ES-I3 (cell line): ENCODE measurements around the gene INPP4B.
"Not testable (repeated sequence)": the region's sequence is repeated elsewhere in the genome, so short reads cannot be mapped to it uniquely, and the experiment has no call there.

Experiments used
- H3K36me3 ChIP-seq: 2 replicates; pipeline ENCODE4 v1.6.1; 2013; ENCODE audit warnings: mild to moderate bottlenecking, low read length, control low read depth, moderate library complexity; ENCODE audit not compliant: insufficient read depth
- H3K4me1 ChIP-seq: 2 replicates; pipeline ENCODE4 v1.6.1; 2013; ENCODE audit warnings: mild to moderate bottlenecking, control low read depth, low read length; ENCODE audit not compliant: insufficient read depth
- H3K9ac ChIP-seq: 2 replicates; pipeline ENCODE4 v1.6.1; 2013; ENCODE audit warnings: low read depth, mild to moderate bottlenecking, low read length, moderate library complexity
- H3K9me3 ChIP-seq: 2 replicates; pipeline ENCODE4 v1.6.1; 2013; ENCODE audit warnings: mild to moderate bottlenecking, low read length, moderate library complexity; ENCODE audit not compliant: control insufficient read depth, insufficient read depth

Gene INPP4B

DNA sequence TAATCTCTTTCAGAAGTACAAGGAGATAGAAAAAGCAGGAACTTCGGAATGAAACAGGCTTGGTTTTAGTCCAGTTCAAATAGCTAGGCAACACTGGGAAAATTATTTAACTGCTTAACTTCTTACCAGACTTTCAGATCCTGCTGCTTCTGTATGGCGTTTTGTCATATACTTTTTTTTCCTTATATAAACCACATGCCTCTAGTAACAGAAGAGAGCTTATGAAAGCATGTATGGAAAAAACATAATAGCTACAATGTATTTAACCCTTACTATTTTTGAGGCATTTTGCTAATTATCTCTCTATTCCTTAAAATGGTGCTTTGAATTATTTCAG lies 439.6 kb downstream of the INPP4B start:
- H3K9ac ChIP-seq = no peak overlapping the region; the same call in 1 of the 2 replicates
- no peaks in the 10 kb centered on the region for H3K9me3 ChIP-seq
- H3K4me1 ChIP-seq = peaks cover 44% of the 10 kb centered on the region
- no peaks in the 10 kb centered on the region for H3K36me3 ChIP-seq

DNA sequence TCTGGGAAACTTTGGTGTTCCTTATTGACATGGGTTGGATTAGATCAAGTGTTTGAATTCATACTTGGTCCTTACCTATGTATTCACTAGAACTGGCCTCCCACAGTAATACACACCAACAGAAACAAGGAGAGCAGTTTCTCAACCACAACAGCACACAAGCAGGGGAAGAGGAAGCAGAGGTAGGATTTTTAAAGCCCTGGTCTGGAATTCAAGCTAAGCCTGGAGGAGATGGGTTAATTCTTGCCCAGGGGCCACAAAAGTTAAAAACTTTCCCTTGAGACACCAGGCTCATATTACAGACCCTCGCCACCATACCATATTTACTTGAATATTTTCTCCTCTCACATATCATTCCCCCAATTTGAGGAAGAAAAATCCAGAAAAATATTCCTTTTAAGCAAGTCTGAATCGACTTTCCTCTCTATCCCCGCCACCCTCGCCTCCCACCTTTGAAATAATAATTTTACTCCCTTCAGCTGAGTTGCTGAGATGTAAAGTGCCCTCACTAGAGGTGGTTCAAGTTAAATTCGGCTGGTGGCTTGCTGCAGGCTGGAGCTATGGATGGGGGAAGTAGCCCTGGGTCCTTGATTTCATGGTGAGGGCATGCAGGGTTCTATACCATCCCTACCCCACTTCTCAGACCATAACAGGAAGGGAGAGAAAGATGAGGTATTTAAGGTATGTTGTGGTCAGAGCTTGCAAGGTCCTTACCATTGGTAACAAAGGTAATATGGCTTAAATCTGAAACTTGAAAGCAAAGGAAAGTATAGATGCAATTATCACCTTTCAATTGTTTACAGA lies 440.2 kb downstream of the INPP4B start:
- H3K9ac ChIP-seq = peak overlapping the region; percentile 61; the same call in 1 of the 2 replicates
- peaks cover 44% of the 10 kb centered on the region for H3K4me1 ChIP-seq
- no peaks in the 10 kb centered on the region for H3K36me3 ChIP-seq
- no peaks in the 10 kb centered on the region for H3K9me3 ChIP-seq

DNA sequence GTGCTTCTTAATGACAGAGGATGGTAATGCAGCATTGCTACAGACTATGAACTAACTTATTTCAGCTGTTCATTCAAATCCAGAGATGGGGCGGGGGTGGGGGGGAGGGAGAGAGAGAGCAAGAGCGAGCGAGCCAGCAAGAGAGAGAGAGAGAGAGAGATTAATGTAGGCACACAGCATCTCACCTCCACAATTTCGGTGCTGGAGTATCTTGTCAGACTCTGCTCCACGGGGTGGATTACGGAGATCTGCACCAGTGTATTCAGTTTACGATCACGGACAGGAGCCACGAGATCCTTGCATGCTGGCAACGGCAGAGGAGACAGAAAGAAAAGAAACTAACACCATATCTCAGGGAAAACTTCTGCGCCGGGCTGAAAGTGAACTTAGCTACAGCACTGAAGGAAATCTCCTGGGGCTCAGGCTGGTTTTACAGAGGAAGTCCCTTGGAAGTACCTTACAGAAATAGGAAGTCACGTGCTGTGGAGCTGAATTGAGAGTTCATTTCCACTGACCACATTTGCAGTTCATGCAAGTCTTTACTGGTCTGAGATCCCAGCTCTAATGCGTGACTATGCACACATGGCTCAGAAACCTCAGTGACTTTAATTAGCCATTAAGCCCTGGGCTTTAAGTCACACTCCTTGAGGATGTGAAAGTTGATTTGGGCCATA lies 440.9 kb downstream of the INPP4B start:
- H3K4me1 ChIP-seq = peaks cover 44% of the 10 kb centered on the region

DNA sequence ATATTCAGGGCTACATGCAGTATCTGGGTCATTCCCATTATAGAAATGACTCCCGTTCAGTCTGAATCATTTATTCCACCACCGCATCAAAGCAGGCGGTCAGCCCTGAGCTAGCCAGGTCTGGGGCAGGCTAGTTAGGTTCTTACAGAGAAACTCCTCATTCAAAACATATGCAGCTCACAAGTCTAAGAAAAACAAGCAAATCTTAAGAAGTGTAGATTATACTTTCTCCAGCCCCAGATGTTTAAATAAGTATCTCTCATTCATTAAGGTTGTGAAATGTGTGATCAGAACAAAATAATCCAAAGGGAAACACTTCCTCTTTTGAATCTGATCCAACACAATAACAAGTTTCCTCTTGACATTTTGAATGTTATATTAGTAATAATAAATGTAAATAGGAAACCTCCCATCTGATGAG lies 441.9 kb downstream of the INPP4B start:
- no peak overlapping the region for H3K9ac ChIP-seq
- H3K9me3 ChIP-seq = no peaks in the 10 kb centered on the region
- H3K4me1 ChIP-seq = peaks cover 52% of the 10 kb centered on the region

More for the DNA sequence above, 440.9 kb downstream of the INPP4B start:
- H3K9ac ChIP-seq = peak overlapping the region; percentile 61
- H3K36me3 ChIP-seq = no peaks in the 10 kb centered on the region
- no peaks in the 10 kb centered on the region for H3K9me3 ChIP-seq

DNA sequence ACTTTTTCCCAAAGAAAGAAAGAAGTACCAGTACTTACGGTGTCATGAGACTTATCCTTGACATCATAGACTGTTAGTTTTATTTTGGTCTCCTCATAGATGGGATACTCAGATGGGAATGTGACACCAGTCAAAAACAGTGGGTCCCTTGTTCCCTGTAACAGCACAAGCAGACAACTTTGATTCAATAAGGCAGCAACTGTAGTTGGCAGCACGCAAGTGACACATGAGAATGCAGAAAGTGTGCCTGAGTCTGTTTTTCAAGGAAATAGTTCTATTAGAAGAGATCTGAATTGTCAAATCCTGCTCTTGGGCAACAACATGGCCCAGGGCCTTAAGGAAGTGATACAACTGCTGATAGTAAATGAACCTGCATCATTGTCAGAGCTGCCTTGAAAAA lies 443.2 kb downstream of the INPP4B start:
- H3K4me1 ChIP-seq = peaks cover 52% of the 10 kb centered on the region
- H3K36me3 ChIP-seq = no peaks in the 10 kb centered on the region
- no peaks in the 10 kb centered on the region for H3K9me3 ChIP-seq
- H3K9ac ChIP-seq = no peak overlapping the region

More for the DNA sequence above, 441.9 kb downstream of the INPP4B start:
- H3K36me3 ChIP-seq = no peaks in the 10 kb centered on the region

DNA sequence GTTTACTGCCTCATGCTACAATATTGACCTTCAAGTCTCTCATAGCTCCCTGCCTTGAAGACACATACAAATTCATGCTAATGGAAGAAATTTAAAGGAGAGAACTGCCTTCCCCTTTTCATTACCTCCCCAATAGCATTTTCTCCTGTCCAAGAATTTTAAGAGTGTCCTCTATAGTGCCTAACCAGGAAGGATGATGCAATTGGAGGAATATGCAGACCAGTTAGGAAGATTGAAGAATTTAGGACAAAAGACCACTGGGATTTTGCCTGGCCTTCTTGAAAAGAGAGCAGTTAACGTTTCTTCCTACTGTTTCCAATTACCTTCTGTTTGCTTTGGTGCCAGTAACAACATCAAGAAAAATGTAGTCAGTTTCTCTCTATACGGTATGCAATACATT lies 443.9 kb downstream of the INPP4B start:
- Histone ChIP-seq H3K9me3 (no peaks in the 10 kb centered on the region), H3K4me1 (peaks cover 49% of the 10 kb centered on the region), H3K9ac (no peak overlapping the region), H3K36me3 (no peaks in the 10 kb centered on the region)

DNA sequence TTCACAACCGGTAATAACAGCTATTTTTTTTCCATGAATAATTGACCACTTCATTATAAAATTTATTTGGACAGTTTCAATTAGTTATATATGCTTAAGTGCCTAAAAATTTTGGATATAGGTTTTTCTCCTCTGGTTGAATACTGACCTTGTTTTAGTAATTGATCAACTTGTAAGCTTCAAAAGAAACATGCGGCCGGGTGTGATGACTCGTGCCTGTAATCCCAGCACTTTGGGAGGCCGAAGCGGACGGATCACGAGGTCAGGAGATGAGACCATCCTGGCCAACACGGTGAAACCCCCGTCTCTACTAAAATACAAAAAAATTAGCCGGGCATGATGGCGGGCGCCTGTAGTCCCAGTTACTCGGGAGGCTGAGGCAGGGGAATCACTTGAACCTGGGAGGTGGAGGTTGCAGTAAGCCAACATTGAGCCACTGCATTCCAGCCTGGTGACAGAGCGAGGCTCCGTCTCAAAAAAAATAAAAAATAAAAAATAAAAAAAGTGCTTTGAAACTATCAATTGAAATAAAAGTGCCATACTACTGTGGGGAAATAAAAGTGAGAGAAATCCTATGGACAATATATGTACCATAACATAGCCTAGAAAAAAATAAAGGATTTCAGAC lies 448.6 kb downstream of the INPP4B start:
- not testable (repeated sequence) for H3K36me3 ChIP-seq, H3K9ac ChIP-seq, H3K9me3 ChIP-seq
- H3K4me1 ChIP-seq = peaks cover 16% of the 10 kb centered on the region

DNA sequence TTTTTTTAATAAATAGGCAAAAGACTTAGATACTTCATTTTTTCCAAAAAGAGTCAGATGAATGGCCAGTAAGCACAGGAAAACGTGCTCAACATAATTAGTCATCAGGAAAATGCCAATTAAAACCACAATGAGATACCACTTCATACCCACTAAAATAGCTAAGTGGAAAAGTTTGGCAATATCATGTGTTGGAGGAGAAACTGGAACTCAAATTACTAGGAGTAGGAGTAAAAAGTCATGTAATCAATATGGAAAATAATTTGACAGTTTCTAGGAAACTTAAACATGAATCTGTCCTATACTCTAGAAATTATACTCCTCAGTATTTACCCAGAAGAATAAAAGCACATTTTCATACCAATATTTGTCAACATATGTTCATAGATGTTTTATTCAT lies 449.8 kb downstream of the INPP4B start:
- Histone ChIP-seq H3K9me3 (no peaks in the 10 kb centered on the region), H3K4me1 (peaks cover 8% of the 10 kb centered on the region; the same call in 1 of the 2 replicates), H3K9ac (no peak overlapping the region), H3K36me3 (no peaks in the 10 kb centered on the region)

DNA sequence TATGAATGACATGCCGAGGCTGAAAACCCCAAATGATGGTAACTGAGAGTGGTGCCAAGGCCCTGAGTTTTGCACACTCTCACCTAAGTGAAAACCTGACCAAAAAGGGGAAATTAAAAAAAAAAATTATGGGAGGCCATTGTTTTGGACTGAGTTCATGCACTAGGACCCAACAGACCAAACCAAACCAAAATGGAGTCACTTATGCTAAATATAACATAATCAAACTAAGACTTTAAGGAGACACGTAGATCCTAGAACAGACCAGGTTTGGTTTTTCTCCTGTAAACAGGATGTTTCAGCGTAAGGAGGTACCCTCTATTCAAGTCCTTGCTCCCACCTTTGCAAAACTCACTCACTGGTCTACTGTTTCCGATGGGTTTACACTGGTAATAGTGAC lies 453.0 kb downstream of the INPP4B start:
- H3K9me3 ChIP-seq = no peaks in the 10 kb centered on the region
- H3K4me1 ChIP-seq = no peaks in the 10 kb centered on the region
- no peaks in the 10 kb centered on the region for H3K36me3 ChIP-seq
- no peak overlapping the region for H3K9ac ChIP-seq

DNA sequence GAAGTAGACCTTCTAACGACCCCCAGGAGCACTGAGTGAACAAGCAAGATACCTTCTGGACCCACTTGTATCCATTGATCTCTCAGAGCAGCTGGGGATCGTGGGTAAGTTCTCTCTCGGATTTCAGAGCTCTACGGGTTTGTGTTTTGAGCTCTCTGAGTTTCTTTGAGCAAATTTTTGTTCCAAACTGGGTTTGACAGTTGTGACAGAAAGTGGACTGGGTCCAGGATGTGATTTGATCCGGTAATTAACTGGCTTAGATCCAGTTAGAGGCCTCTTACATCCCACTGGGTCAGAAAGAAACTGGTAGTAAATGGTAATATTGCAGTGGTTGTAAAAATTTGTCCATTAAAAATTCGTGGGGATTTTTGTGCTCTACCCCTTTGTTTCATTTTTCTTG lies 459.2 kb downstream of the INPP4B start:
- Histone ChIP-seq H3K9me3 (no peaks in the 10 kb centered on the region), H3K4me1 (no peaks in the 10 kb centered on the region), H3K9ac (no peak overlapping the region), H3K36me3 (no peaks in the 10 kb centered on the region)

DNA sequence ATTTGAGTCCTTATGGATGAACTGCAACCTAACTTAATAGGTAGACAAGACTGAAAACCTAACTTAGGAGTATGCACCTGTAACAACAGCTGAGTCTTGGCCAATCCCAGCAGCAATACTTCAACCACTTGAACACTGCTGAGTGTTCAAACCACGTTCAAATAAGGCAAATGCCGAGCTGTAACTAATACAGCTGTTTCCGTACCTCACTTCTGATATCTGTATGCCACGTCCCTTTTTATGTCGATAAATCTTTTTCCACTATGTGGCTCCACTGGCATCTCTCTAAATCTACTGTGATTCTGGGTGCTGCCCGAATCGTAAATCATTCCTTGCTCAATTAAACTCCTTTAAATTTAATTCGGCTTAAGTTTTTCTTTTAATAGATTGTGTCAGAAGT lies 459.7 kb downstream of the INPP4B start:
- Histone ChIP-seq H3K36me3 (no peaks in the 10 kb centered on the region), H3K9ac (no peak overlapping the region), H3K4me1 (no peaks in the 10 kb centered on the region), H3K9me3 (no peaks in the 10 kb centered on the region)

DNA sequence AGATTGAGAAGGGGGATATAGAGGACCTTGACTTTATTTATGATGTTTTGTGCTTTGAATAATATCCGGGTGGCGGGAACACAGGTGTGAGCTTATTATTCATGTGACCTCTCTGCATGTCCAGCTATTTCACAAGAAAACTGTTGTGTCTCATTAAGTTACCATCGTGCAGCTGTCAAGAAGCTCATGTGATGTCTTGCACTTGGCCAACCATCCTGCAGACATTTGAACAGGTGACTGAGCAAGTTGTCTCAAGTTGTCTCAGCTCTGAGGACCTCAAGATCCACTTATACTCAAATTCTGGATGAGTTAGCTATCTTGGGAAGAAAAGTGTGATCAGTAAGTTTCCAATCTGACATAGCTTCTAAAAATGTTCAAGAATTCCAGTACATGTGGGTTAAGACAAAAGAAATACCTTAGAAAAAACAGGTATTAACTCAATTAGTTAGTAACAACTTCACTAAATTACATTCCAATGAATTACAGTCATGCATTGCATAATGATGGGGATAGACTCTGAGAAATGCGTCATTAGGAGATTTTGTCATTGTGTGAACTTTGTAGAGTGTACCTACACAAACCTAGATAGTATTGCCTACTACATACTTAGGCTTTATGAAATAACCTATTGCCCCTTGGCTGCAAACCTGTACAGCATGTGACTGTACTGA lies 462.2 kb downstream of the INPP4B start:
- Histone ChIP-seq H3K36me3 (no peaks in the 10 kb centered on the region), H3K9me3 (no peaks in the 10 kb centered on the region), H3K9ac (no peak overlapping the region), H3K4me1 (peaks cover 11% of the 10 kb centered on the region)

DNA sequence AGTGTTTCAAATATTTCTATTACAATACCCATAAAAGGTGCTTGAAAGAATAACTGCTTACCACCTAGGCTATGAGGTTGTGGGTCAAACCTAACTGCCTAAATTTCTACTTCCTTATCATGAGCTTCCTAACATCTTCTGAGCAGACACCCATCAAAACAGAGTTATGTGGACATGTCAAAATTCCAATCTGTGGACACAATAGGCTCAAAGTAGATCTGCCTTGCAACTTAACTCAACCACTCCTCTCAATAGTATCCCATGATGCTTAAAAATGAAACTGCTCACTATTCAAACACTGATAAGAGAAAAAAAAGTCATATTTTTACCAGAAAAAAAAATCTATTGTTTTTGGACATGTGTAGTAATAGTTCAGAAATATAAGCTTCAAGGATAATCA lies 462.7 kb downstream of the INPP4B start:
- no peaks in the 10 kb centered on the region for H3K36me3 ChIP-seq
- H3K9ac ChIP-seq = no peak overlapping the region
- no peaks in the 10 kb centered on the region for H3K9me3 ChIP-seq
- peaks cover 11% of the 10 kb centered on the region for H3K4me1 ChIP-seq

DNA sequence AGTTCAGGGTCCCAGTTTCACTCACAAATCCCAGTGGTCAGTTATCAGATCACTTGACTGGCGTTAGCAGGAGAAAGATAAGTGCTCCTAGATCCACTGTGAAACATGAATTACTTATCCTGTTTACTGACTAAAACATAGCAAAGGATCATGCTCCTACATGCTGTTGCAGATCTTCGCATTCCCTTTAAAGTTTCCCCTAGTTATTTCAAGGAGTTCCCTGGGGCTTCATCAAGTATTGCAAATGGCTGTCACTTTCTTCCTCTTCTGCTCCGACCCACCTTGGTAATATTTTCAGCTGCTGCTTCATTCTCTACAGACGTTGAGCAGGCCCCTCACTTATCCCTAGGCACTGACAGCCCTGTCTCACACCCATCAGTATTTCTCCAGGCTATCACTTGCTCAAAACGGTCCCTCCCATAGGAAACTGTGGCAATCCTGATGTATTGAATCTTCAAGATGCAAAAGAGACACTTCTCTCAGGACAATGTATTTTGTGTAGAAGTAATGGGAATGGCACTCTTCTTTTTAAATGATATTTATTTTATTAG lies 466.0 kb downstream of the INPP4B start:
- Histone ChIP-seq H3K9me3 (no peaks in the 10 kb centered on the region), H3K9ac (no peak overlapping the region), H3K36me3 (no peaks in the 10 kb centered on the region), H3K4me1 (peaks cover 17% of the 10 kb centered on the region)
